PFSK-1 (cell line): ENCODE measurements around the gene DIP2A.

Experiments
- POLR2AphosphoS5 ChIP-seq: IDR thresholded peaks from 2 replicates; pipeline ENCODE4 v1.6.1; 2012; ENCODE audit warnings: low read depth, mild to moderate bottlenecking, control low read depth, low read length, moderate library complexity
- SIN3A ChIP-seq: IDR thresholded peaks from 2 replicates; pipeline ENCODE4 v1.6.1; 2012; ENCODE audit warnings: mild to moderate bottlenecking, low read length, moderate library complexity, borderline replicate concordance; ENCODE audit not compliant: insufficient read depth
- TAF1 ChIP-seq: IDR thresholded peaks from 2 replicates; pipeline ENCODE4 v1.6.1; 2012; ENCODE audit warnings: low read length, control low read depth, borderline replicate concordance; ENCODE audit not compliant: insufficient read depth
- TF ChIP-seq, protein P1 (sequence below), 2 experiments: IDR thresholded peaks; 2 replicates each; pipeline versions ENCODE4 v1.6.1 to v1.8.0; 2011 to 2012; ENCODE audit warnings: low read depth in 2 of 2, low read length in 2 of 2, control low read depth in 1 of 2, inconsistent platforms in 1 of 2, mild to moderate bottlenecking in 1 of 2, moderate library complexity in 1 of 2; ENCODE audit not compliant: insufficient read depth in 1 of 2

DNA sequence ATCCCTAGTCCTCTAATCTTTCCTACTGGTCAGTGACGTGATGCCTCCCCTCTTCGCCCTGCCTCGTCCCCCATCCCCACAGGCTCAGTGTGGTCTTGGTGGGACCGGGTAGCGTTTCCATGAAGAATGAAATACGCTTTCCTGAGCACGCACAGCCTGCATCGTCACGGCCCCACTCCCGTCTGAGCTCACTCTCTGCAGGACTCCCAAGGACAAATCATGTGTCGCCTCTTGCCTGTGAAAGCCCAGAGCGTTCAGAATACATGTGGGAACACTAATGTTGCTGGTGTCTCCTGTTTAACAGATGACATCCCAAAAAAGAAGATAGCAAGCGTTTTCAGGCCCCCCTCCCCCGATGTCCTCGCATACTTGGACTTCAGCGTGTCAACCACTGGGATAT lies 97.0 kb downstream of the DIP2A start:
- TF ChIP-seq SIN3A (no peak), POLR2AphosphoS5 (no peak), TAF1 (no peak)
- TF ChIP-seq, protein P1, sequence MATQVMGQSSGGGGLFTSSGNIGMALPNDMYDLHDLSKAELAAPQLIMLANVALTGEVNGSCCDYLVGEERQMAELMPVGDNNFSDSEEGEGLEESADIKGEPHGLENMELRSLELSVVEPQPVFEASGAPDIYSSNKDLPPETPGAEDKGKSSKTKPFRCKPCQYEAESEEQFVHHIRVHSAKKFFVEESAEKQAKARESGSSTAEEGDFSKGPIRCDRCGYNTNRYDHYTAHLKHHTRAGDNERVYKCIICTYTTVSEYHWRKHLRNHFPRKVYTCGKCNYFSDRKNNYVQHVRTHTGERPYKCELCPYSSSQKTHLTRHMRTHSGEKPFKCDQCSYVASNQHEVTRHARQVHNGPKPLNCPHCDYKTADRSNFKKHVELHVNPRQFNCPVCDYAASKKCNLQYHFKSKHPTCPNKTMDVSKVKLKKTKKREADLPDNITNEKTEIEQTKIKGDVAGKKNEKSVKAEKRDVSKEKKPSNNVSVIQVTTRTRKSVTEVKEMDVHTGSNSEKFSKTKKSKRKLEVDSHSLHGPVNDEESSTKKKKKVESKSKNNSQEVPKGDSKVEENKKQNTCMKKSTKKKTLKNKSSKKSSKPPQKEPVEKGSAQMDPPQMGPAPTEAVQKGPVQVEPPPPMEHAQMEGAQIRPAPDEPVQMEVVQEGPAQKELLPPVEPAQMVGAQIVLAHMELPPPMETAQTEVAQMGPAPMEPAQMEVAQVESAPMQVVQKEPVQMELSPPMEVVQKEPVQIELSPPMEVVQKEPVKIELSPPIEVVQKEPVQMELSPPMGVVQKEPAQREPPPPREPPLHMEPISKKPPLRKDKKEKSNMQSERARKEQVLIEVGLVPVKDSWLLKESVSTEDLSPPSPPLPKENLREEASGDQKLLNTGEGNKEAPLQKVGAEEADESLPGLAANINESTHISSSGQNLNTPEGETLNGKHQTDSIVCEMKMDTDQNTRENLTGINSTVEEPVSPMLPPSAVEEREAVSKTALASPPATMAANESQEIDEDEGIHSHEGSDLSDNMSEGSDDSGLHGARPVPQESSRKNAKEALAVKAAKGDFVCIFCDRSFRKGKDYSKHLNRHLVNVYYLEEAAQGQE (IDR thresholded peaks at IDR 0.05; ENCODE audit: insufficient read depth in 1 of 2, low read depth in 2 of 2, low read length in 2 of 2) = no peak
